Forelimb muscle (tissue), 1 donor: ENCODE measurements around the gene OLFML2B. TPM values are rescaled to one million over a fixed set of nuclear protein-coding genes. Genes with fewer than 3 reads are reported as not detected.

ENCODE experiments used
- DNase-seq: peaks from one replicate; pipeline ENCODE4 v3.0.0-alpha.2; 2013; ENCODE audit warnings: low read depth
- polyA plus RNA-seq: library from polyadenylated mRNA; unstranded; fragments of 120-200 nt; gene quantifications from one replicate; pipeline ENCODE4 v1.2.1, GENCODE V29; 2013; ENCODE audit not compliant: insufficient read length

OLFML2B gene
- polyA plus RNA-seq, 1 donor: 83.5 TPM

- no peak for DNase-seq
These were observed 45.5 kb downstream of the OLFML2B start for GRCh38 chr1:161978011-161978790.

- DNase-seq: no peak
These were observed 49.5 kb downstream of the OLFML2B start for GRCh38 chr1:161973924-161974845.

- DNase-seq: no peak
These were observed 50.8 kb downstream of the OLFML2B start for GRCh38 chr1:161972828-161973227.

GRCh38 chr1:161970633-161971032 is 53.0 kb downstream of the OLFML2B start:
- no peak for DNase-seq

GRCh38 chr1:161970036-161970435 is 53.6 kb downstream of the OLFML2B start:
- DNase-seq: no peak

- no peak for DNase-seq
These were observed 57.6 kb downstream of the OLFML2B start for GRCh38 chr1:161966067-161966466.

GRCh38 chr1:161962091-161962887 is 61.4 kb downstream of the OLFML2B start:
- no peak for DNase-seq

GRCh38 chr1:161958425-161958824 is 65.2 kb downstream of the OLFML2B start:
- no peak for DNase-seq

- DNase-seq: no peak
These were observed 66.7 kb downstream of the OLFML2B start for GRCh38 chr1:161956930-161957329.

GRCh38 chr1:161956097-161956496 is 67.6 kb downstream of the OLFML2B start:
- no peak for DNase-seq

GRCh38 chr1:161955606-161956005 is 68.1 kb downstream of the OLFML2B start:
- DNase-seq: no peak

- no peak for DNase-seq
These were observed 69.2 kb downstream of the OLFML2B start for GRCh38 chr1:161954466-161954865.

GRCh38 chr1:161954050-161954449 is 69.6 kb downstream of the OLFML2B start:
- DNase-seq: no peak

GRCh38 chr1:161953256-161953920 is 70.3 kb downstream of the OLFML2B start:
- DNase-seq: no peak

GRCh38 chr1:161952607-161953172 is 71.0 kb downstream of the OLFML2B start:
- no peak for DNase-seq

GRCh38 chr1:161951646-161952045 is 72.0 kb downstream of the OLFML2B start:
- DNase-seq: no peak

- DNase-seq: no peak
These were observed 73.3 kb downstream of the OLFML2B start for GRCh38 chr1:161950377-161950776.

GRCh38 chr1:161949548-161949947 is 74.1 kb downstream of the OLFML2B start:
- no peak for DNase-seq

- DNase-seq: no peak
These were observed 75.2 kb downstream of the OLFML2B start for GRCh38 chr1:161948435-161948834.

GRCh38 chr1:161946071-161946987 is 77.3 kb downstream of the OLFML2B start:
- DNase-seq: no peak
